ENCODE results near the gene EPYC. TPM values are rescaled to one million over a fixed set of nuclear protein-coding genes. Genes with fewer than 3 reads are reported as not detected.

Gene EPYC
- total and polyA plus RNA-seq, 2 of the 4 experiments (the other 2 are of a cell fraction): not detected

DNA sequence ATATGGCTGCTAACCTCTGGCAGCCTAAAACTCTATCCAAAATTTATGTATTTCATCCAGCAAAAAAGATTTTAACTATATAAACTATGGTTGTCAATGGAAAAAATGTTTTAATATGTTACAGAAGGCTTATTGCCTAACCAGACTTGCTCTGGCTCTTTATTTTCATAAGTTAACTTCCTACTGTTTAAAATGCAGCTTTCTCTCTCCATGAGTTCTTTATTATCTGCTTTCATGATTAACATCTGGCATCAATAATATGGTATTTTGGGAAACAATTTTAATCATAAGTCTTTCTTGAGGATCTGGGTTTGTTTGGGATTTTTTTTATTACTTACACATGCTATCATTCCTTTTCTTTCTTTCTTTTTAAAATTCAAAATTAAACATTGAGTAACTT, 32.5 kb upstream of the EPYC start:
- BruUV-seq (replicated peaks): no TSS peak
- no peak for ATAC-seq (ENCODE audit: low read depth)
- H3K4me2 ChIP-seq (ENCODE audit: low read depth, low read length): no peak overlapping the region

More for the DNA sequence above, 32.5 kb upstream of the EPYC start:
- ChIA-PET CTCF (interaction anchor here (0.6 to 0.7 kb wide), 2 partner anchors 11 to 132 kb away, joined by 3 read pairs; no protein-coding TSS in a partner anchor), POLR2A (ENCODE audit: unreplicated experiment) (no interaction called here)
- Histone ChIP-seq H2BK20ac (ENCODE audit: low read depth, low read length) (no peak overlapping the region), H4K91ac (ENCODE audit: insufficient read depth, low read depth, low read length) (no peak overlapping the region), H3K9me3 (ENCODE audit: control insufficient read depth, insufficient read depth, low read length) (no peaks in the 10 kb centered on the region), H2AK5ac (ENCODE audit: low read depth, low read length) (no peak overlapping the region), H4K5ac (ENCODE audit: low read depth, low read length) (no peak overlapping the region), H2BK15ac (ENCODE audit: low read depth, low read length) (no peak overlapping the region), H3K4ac (ENCODE audit: low read depth, low read length) (no peak overlapping the region), H3K9ac (ENCODE audit: low read depth, low read length) (no peak overlapping the region), H3K56ac (ENCODE audit: extremely low read depth, insufficient read depth, low read length) (no peak overlapping the region), H3K36me3 (ENCODE audit: control insufficient read depth, insufficient read depth, low read length) (no peaks in the 10 kb centered on the region), H2BK120ac (ENCODE audit: low read depth, low read length) (no peak overlapping the region), H3K14ac (replicated peaks; ENCODE audit: low read depth, low read length) (no peak overlapping the region), H3K27me3 (ENCODE audit: control insufficient read depth, insufficient read depth, low read length) (no peaks in the 10 kb centered on the region), H3K79me1 (ENCODE audit: low read depth in 1 of 2, low read length in 2 of 2) (no peaks in the 10 kb centered on the region), H3K18ac (ENCODE audit: low read depth, low read length) (no peak overlapping the region), H3K4me1 (ENCODE audit: control insufficient read depth, insufficient read depth, low read length) (no peaks in the 10 kb centered on the region), H3K4me3 (ENCODE audit: insufficient read depth, low read depth, low read length) (no peak overlapping the region), H3K23ac (ENCODE audit: low read depth, low read length) (no peak overlapping the region), H3K9me1 (ENCODE audit: insufficient read depth, low read length) (no peaks in the 10 kb centered on the region), H4K8ac (ENCODE audit: low read depth in 2 of 2, low read length in 2 of 2) (no peak overlapping the region), H3K27ac (ENCODE audit: insufficient read depth, low read length) (no peak overlapping the region), H4K20me1 (ENCODE audit: insufficient read depth, low read length) (no peaks in the 10 kb centered on the region), H2BK5ac (ENCODE audit: low read depth, low read length, poor library complexity, severe bottlenecking) (no peak overlapping the region), H2AK9ac (replicated peaks; ENCODE audit: low read depth, low read length, poor library complexity) (no peak overlapping the region), H2AFZ (replicated peaks; ENCODE audit: low read length, poor library complexity) (no peak overlapping the region)
- in situ Hi-C loops (cut with MboI; ENCODE audit: low sequenced_read_pairs) (no loop called here), dilution Hi-C loops (cut with HindIII; ENCODE audit: low sequenced_read_pairs, unreplicated experiment) (no loop called here), intact Hi-C loops (cut with micrococcal nuclease) (no loop called here)
- DNase-seq: peak; percentile 6
- no peak for TF ChIP-seq MAZ (IDR thresholded peaks at IDR 0.05; ENCODE audit: borderline replicate concordance, low read depth, low read length)
- TF ChIP-seq MAFK (IDR thresholded peaks at IDR 0.05; ENCODE audit: low read depth, low read length): no peak
- TF ChIP-seq MXI1 (IDR thresholded peaks at IDR 0.05; ENCODE audit: borderline replicate concordance, low read depth, low read length): no peak

Measured in IMR-90 (cell line).